IPS DF 6.9 (cell line): ENCODE results near the gene GSG1L.

ENCODE experiments used
- DNase-seq: peaks from one replicate; pipeline ENCODE4 v3.0.0-alpha.2; 2013; ENCODE audit warnings: low read depth, low spot score
- H3K27ac ChIP-seq: one replicate; pipeline ENCODE4 v1.5.1; 2013; ENCODE audit warnings: low read length, control low read depth
- H3K27me3 ChIP-seq: 2 replicates; pipeline ENCODE4 v1.6.1; 2013; ENCODE audit warnings: mild to moderate bottlenecking, low read length; ENCODE audit not compliant: control insufficient read depth, insufficient read depth
- H3K36me3 ChIP-seq: 2 replicates; pipeline ENCODE4 v1.6.1; 2013; ENCODE audit warnings: low read length; ENCODE audit not compliant: control insufficient read depth, insufficient read depth
- H3K4me1 ChIP-seq: 2 replicates; pipeline ENCODE4 v1.6.1; 2013; ENCODE audit warnings: low read length; ENCODE audit not compliant: control insufficient read depth, insufficient read depth
- H3K4me3 ChIP-seq: 2 replicates; pipeline ENCODE4 v1.5.1; 2013; ENCODE audit warnings: mild to moderate bottlenecking, low read length
- H3K9me3 ChIP-seq: 2 replicates; pipeline ENCODE4 v1.6.1; 2013; ENCODE audit warnings: low read length, inconsistent platforms; ENCODE audit not compliant: control insufficient read depth, insufficient read depth
- WGBS: extraction: QIAGEN DNeasy Blood & Tissue Kit; methylation state at CpG from one replicate; pipeline ENCODE4 v1.1.7; 2013; ENCODE audit warnings: mixed read lengths, missing lambda C conversion rate; ENCODE audit not compliant: insufficient read length, insufficient coverage; 5-methylcytosine and 5-hydroxymethylcytosine counted together

Gene GSG1L

GRCh38 chr16:28042811-28043210, 20.7 kb downstream of the GSG1L start:
- H3K9me3 ChIP-seq, result no peaks in the 10 kb centered on the region
- no peak overlapping the region for H3K27ac ChIP-seq
- H3K36me3 ChIP-seq, result no peaks in the 10 kb centered on the region
- no CpG with 5 or more reads among the region's 8 CpGs for WGBS
- DNase-seq, result no peak
- H3K4me3 ChIP-seq, result no peak overlapping the region
- H3K4me1 ChIP-seq, result peaks cover 2% of the 10 kb centered on the region
- H3K27me3 ChIP-seq, result no peaks in the 10 kb centered on the region

GRCh38 chr16:28041615-28042014, 21.9 kb downstream of the GSG1L start:
- no peaks in the 10 kb centered on the region for H3K36me3 ChIP-seq
- no peak for DNase-seq
- no peaks in the 10 kb centered on the region for H3K27me3 ChIP-seq
- no peaks in the 10 kb centered on the region for H3K9me3 ChIP-seq
- no peak overlapping the region for H3K4me3 ChIP-seq
- H3K27ac ChIP-seq, result no peak overlapping the region
- no CpG with 5 or more reads among the region's 10 CpGs for WGBS
- H3K4me1 ChIP-seq, result peaks cover 2% of the 10 kb centered on the region

GRCh38 chr16:28040039-28040438, 23.5 kb downstream of the GSG1L start:
- no peak for DNase-seq
- no peaks in the 10 kb centered on the region for H3K9me3 ChIP-seq
- WGBS, result no CpG with 5 or more reads among the region's 8 CpGs
- peaks cover 2% of the 10 kb centered on the region for H3K4me1 ChIP-seq
- H3K36me3 ChIP-seq, result no peaks in the 10 kb centered on the region
- no peaks in the 10 kb centered on the region for H3K27me3 ChIP-seq
- no peak overlapping the region for H3K27ac ChIP-seq
- H3K4me3 ChIP-seq, result no peak overlapping the region

GRCh38 chr16:28039493-28039892, 24.0 kb downstream of the GSG1L start:
- WGBS, result no CpG with 5 or more reads among the region's 10 CpGs
- Histone ChIP-seq H3K9me3 (no peaks in the 10 kb centered on the region), H3K4me3 (no peak overlapping the region), H3K27ac (no peak overlapping the region), H3K36me3 (no peaks in the 10 kb centered on the region), H3K27me3 (no peaks in the 10 kb centered on the region), H3K4me1 (peaks cover 2% of the 10 kb centered on the region)
- no peak for DNase-seq

GRCh38 chr16:28038409-28038808, 25.1 kb downstream of the GSG1L start:
- no peaks in the 10 kb centered on the region for H3K9me3 ChIP-seq
- no peak for DNase-seq
- H3K27ac ChIP-seq, result no peak overlapping the region
- no peak overlapping the region for H3K4me3 ChIP-seq
- H3K4me1 ChIP-seq, result peaks cover 2% of the 10 kb centered on the region
- no peaks in the 10 kb centered on the region for H3K27me3 ChIP-seq
- H3K36me3 ChIP-seq, result no peaks in the 10 kb centered on the region
- WGBS, result no CpG with 5 or more reads among the region's 12 CpGs

GRCh38 chr16:28035866-28036393, 27.6 kb downstream of the GSG1L start:
- no peaks in the 10 kb centered on the region for H3K9me3 ChIP-seq
- peaks cover 2% of the 10 kb centered on the region for H3K4me1 ChIP-seq
- no peaks in the 10 kb centered on the region for H3K27me3 ChIP-seq
- no peaks in the 10 kb centered on the region for H3K36me3 ChIP-seq
- H3K27ac ChIP-seq, result no peak overlapping the region
- no peak for DNase-seq
- WGBS, result no CpG with 5 or more reads among the region's 10 CpGs
- H3K4me3 ChIP-seq, result no peak overlapping the region

- Histone ChIP-seq H3K27me3 (no peaks in the 10 kb centered on the region), H3K4me1 (no peaks in the 10 kb centered on the region), H3K27ac (no peak overlapping the region), H3K9me3 (no peaks in the 10 kb centered on the region), H3K36me3 (no peaks in the 10 kb centered on the region), H3K4me3 (no peak overlapping the region)
- DNase-seq, result no peak
- 100% methylated on average over 1 of the region's 4 CpGs for WGBS
Observed at GRCh38 chr16:28033870-28034269, 29.6 kb downstream of the GSG1L start.

- no peak overlapping the region for H3K27ac ChIP-seq
- no peaks in the 10 kb centered on the region for H3K27me3 ChIP-seq
- H3K4me3 ChIP-seq, result no peak overlapping the region
- no peaks in the 10 kb centered on the region for H3K36me3 ChIP-seq
- no peaks in the 10 kb centered on the region for H3K4me1 ChIP-seq
- WGBS, result no CpG with 5 or more reads among the region's 6 CpGs
- no peaks in the 10 kb centered on the region for H3K9me3 ChIP-seq
- no peak for DNase-seq
Observed at GRCh38 chr16:28029387-28030002, 34.0 kb downstream of the GSG1L start.

GRCh38 chr16:28027055-28027454, 36.5 kb downstream of the GSG1L start:
- Histone ChIP-seq H3K36me3 (no peaks in the 10 kb centered on the region), H3K27me3 (no peaks in the 10 kb centered on the region), H3K4me3 (no peak overlapping the region), H3K9me3 (no peaks in the 10 kb centered on the region), H3K4me1 (no peaks in the 10 kb centered on the region), H3K27ac (no peak overlapping the region)
- no CpG with 5 or more reads among the region's 3 CpGs for WGBS
- no peak for DNase-seq

GRCh38 chr16:28025631-28026030, 37.9 kb downstream of the GSG1L start:
- no CpG with 5 or more reads among the region's 4 CpGs for WGBS
- Histone ChIP-seq H3K27ac (no peak overlapping the region), H3K4me1 (no peaks in the 10 kb centered on the region), H3K27me3 (no peaks in the 10 kb centered on the region), H3K36me3 (no peaks in the 10 kb centered on the region), H3K9me3 (no peaks in the 10 kb centered on the region), H3K4me3 (no peak overlapping the region)
- DNase-seq, result no peak

GRCh38 chr16:28019218-28019617, 44.3 kb downstream of the GSG1L start:
- H3K4me3 ChIP-seq, result no peak overlapping the region
- H3K27ac ChIP-seq, result no peak overlapping the region
- no peaks in the 10 kb centered on the region for H3K9me3 ChIP-seq
- no peaks in the 10 kb centered on the region for H3K27me3 ChIP-seq
- H3K36me3 ChIP-seq, result no peaks in the 10 kb centered on the region
- no peak for DNase-seq
- no CpG with 5 or more reads among the region's 5 CpGs for WGBS
- no peaks in the 10 kb centered on the region for H3K4me1 ChIP-seq
